HG02840 (cell line): ENCODE measurements around the gene SGMS1.
"Not testable (repeated sequence)": the region's sequence is repeated elsewhere in the genome, so short reads cannot be mapped to it uniquely, and the experiment has no call there.

Source experiments
- ATAC-seq: cut with Tn5 transposase; IDR thresholded peaks from one replicate; pipeline ENCODE4 v1.9.1; 2021; ENCODE audit warnings: mild to moderate bottlenecking, moderate library complexity, moderate number of reproducible peaks; ENCODE audit not compliant: unreplicated experiment, low FRiP score

SGMS1 gene

GRCh38 chr10:50541921-50542320 lies 81.8 kb downstream of the SGMS1 start:
- ATAC-seq = no peak

- no peak for ATAC-seq
Measured at GRCh38 chr10:50541317-50541716, 82.4 kb downstream of the SGMS1 start.

GRCh38 chr10:50540826-50541122 lies 83.0 kb downstream of the SGMS1 start:
- ATAC-seq = no peak

GRCh38 chr10:50540069-50540825 lies 83.5 kb downstream of the SGMS1 start:
- no peak for ATAC-seq

GRCh38 chr10:50538555-50539398 lies 85.0 kb downstream of the SGMS1 start:
- ATAC-seq = no peak

GRCh38 chr10:50536617-50537240 lies 87.0 kb downstream of the SGMS1 start:
- ATAC-seq = no peak

GRCh38 chr10:50534748-50535376 lies 88.9 kb downstream of the SGMS1 start:
- not testable (repeated sequence) for ATAC-seq

- ATAC-seq = no peak
Measured at GRCh38 chr10:50533296-50533695, 90.5 kb downstream of the SGMS1 start.

GRCh38 chr10:50531388-50532077 lies 92.2 kb downstream of the SGMS1 start:
- no peak for ATAC-seq

GRCh38 chr10:50529660-50530059 lies 94.1 kb downstream of the SGMS1 start:
- no peak for ATAC-seq

- ATAC-seq = no peak
Measured at GRCh38 chr10:50528206-50528605, 95.5 kb downstream of the SGMS1 start.

- no peak for ATAC-seq
Measured at GRCh38 chr10:50527442-50528043, 96.2 kb downstream of the SGMS1 start.

- no peak for ATAC-seq
Measured at GRCh38 chr10:50526185-50526584, 97.6 kb downstream of the SGMS1 start.

GRCh38 chr10:50523357-50523756 lies 100.4 kb downstream of the SGMS1 start:
- ATAC-seq = no peak

- no peak for ATAC-seq
Measured at GRCh38 chr10:50522908-50523307, 100.8 kb downstream of the SGMS1 start.

- ATAC-seq = no peak
Measured at GRCh38 chr10:50520115-50520514, 103.6 kb downstream of the SGMS1 start.

GRCh38 chr10:50517626-50518025 lies 106.1 kb downstream of the SGMS1 start:
- no peak for ATAC-seq

- no peak for ATAC-seq
Measured at GRCh38 chr10:50516171-50516570, 107.6 kb downstream of the SGMS1 start.

- ATAC-seq = no peak
Measured at GRCh38 chr10:50515420-50515819, 108.3 kb downstream of the SGMS1 start.

GRCh38 chr10:50514995-50515394 lies 108.8 kb downstream of the SGMS1 start:
- no peak for ATAC-seq
